Measurements from ENCODE around the gene METTL24.
"Not testable (repeated sequence)": the region's sequence is repeated elsewhere in the genome, so short reads cannot be mapped to it uniquely, and the experiment has no call there.

METTL24 gene

DNA sequence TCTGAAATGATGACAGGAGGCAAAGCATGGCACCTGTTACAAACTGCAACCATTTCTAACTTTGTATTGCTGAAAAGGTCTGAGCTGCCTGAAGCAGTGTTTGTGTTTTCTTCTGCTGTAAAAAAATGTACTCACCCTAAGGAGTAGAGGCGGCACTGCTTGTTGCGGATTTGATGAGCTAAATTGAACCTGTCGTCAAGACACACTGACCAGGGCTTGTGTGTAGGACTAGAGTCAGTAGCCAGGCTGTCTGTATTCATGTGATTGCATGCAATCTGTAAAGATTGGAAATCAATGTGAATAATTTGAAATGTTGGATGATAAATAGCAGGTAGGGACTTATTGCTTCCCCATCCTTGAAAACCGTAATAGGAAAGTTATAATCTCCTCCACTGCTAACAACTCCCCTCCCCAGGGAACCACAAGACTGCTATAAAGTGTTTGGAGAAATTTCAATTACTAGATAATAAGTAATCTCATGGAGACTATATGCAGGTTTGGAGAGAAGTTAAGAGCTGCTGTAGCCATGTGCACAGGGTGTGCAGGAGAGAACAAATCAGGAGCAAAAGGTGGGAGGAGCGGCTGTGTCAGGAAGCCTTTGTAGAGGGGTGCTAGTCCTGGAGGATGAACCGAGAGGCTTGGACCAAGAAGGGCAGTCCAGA, 42.8 kb downstream of the METTL24 start:
- no peak for DNase-seq (ENCODE audit: low read depth)

DNA sequence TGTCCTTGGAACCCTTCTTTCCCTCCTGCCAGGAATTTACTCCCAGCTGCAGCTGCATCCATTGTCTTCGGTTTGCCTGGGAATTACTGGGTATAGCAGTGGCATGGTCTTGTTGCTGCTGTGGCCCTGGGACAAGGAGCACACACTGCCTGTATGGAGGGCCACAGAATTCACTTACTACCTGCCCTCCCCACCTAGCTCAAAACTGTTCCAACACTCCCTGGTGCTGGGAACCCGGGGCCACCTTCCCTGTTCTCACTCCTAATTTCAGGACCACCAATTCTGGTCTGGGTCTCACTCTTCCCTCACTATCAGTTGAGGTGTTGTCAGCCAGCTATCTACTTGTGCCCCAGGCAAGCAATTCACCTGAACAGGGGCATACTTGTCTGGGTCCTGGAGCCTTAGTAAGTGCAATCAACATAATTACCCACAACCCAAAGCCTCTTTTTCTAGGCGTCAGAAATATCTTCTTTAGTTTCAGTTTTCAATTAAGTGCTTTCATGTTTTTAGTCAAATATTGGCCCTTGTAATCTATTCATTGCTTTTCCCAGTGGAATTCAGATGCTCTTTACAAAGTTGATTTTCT, 47.2 kb downstream of the METTL24 start:
- DNase-seq (ENCODE audit: low read depth) = no peak

DNA sequence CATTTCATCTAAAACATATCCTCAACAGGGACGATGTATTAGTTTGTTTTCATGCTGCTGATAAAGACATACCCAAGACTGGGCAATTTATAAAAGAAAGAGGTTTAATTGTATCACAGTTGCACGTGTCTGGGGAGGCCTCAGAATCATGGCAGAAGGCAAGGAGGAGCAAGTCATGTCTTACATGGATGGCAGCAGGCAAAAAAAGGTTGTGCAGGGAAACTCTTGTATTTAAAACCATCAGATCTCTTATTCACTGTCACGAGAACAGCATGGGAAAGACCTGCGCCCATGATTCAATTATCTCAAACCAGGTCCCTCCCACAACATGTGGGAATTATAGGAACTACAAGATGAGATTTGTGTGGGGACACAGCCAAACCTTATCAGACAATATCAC, 48.7 kb downstream of the METTL24 start:
- DNase-seq (ENCODE audit: low read depth) = not testable (repeated sequence)

DNA sequence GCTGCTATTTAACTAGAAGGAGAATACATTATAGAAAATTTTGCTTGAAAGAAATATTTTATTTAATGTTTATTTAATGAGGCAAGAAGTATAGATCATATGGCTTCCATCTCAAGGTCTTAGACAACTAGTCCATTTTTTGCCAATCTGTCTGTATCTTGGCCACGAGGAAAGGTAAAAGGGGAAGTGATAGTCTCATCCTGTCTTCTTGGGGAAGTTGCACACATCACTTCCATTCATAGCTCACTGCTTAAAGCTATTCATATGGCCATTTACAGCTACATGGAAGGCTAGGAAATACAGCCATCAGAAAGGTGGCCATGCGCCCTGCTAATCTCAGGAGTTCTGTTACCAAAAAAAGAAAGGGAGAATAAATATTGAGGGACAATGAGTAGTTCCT, 50.8 kb downstream of the METTL24 start:
- no peak for DNase-seq (ENCODE audit: low read depth)

DNA sequence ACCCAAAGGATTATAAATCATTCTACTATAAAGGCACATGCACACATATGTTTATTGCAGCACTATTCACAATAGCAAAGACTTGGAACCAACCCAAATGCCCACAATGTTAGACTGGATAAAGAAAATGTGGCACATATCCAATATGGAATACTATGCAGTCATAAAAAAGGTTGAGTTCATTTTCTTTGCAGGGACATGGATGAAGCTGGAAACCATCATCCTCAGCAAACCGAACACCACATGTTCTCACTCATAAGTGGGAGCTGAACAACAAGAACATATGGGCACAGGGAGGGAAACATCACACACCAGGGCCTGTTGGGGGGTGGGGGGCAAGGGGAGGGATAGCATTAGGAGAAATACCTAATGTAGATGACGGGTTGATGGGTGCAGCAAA, 52.3 kb downstream of the METTL24 start:
- DNase-seq (ENCODE audit: low read depth) = not testable (repeated sequence)

DNA sequence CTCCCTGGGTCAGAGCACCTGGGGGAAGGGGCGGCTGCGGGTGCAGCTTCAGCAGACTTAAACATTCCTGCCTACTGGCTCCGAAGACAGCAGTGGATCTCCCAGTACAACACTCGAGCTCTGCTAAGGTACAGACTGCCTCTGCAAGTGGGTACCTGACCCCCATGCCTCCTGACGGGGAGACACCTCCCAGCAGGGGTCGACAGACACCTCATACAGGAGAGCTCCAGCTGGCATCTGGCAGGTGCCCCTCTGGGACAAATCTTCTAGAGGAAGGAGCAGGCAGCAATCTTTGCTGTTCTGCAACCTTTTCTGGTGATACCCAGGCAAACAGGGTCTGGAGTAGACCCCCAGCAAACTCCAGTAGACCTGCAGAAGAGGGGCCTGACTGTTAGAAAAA, 54.5 kb downstream of the METTL24 start:
- DNase-seq (ENCODE audit: low read depth) = not testable (repeated sequence)

DNA sequence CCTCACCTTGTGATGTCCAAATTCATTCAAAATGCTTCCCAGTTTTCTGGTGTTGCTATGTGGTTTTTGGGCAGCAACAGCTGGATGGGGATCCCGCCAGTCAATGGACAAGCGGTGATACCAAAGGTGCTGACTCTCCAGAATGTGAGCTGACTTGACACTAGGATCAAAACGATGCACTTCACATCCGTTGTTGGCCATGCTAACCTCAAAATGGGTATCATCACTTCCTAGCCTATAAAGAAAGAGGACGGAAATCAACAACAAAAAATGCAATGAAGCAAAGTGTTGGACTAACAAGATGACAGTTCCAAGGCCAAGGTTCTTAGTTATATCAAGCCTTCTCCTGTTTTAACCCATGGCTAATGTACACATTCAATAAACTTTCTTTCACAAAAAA, 59.2 kb downstream of the METTL24 start:
- no peak for DNase-seq (ENCODE audit: low read depth)

DNA sequence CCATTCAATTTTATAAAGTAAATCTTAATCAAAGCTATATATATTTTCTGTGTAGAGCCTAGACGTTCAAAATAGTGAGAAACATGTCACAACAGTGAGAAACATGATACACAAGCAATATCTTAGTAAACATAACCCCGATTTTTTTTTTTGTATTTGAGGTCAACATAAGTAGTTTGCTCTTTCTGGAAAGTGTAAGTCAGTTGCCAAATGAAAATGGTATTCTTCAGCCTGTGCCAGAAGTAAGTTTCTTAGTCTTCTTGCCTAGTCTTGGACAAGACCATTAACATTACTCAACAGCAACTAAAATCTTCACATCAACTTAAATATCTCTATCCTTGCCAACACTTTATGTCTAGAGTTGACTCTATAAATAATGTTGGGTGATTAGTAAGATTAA, 59.7 kb downstream of the METTL24 start:
- no peak for DNase-seq (ENCODE audit: low read depth)

DNA sequence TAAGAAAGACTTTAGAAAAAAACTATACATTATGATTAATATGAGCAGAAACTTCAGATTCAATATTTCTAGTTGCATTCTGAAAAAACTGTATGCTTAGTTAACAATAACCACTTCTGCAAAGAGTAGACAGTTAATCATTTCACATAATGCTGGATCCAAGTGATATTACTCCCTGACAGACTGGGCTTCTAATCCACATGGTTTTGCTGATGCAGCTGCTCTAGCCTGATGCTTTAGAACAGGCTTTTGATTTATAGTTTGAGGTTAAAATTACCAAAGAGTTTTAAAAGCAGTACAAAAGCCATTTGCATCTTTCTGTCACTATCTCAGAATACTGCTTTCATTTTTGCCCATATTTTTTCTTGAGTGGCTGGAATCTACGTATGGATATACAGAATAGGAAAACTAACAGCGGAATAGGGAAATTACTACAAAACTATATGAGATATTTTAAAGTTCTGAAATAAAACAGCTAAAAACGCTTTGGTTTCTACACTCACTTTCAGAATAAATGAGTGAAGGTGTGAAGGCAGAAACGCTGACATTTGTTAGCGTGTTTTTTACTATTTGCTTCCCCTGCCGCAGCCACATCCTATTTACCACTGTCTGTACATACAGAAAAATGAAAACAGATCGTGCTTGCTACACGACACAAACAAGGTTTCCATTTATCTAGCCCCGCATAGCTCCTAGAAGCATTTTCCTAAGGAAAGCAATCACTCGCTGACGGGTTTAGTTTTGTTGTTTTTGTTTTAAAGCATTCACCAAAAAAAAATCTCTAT, 61.7 kb downstream of the METTL24 start:
- no peak for DNase-seq (ENCODE audit: low read depth)

DNA sequence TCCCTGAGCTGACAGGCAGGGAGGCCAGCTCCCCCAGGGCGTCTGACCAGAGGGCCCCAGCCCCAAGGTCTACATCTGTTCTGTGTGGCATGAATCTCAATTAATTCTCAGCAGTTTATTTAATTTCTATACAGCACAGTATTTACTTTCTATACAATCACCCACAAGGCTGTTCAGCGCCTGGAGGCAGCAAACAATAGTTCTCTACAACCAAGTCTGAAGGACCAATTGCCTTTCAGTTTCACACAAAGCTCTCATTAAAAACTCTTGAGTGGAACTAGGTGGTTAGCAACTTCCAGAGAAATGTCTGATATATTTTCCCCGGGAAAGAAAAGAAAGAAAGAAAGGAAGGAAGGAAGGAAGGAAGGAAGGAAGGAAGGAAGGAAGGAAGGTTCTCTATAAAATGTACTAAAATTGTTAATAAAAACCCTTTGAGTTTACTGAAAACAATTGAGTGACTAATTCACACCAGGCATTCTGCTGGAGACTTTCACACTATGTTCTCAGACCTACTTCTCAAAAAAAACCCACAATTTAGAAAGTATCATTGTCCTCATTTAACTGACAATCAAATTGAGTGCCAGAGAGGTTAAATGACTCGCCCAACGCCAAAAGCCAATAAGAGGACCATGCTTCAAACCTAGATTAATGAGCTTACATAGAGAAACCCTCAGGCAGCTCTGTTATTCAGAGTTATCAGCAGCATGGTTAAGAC, 62.5 kb downstream of the METTL24 start:
- no peak for DNase-seq (ENCODE audit: low read depth)

DNA sequence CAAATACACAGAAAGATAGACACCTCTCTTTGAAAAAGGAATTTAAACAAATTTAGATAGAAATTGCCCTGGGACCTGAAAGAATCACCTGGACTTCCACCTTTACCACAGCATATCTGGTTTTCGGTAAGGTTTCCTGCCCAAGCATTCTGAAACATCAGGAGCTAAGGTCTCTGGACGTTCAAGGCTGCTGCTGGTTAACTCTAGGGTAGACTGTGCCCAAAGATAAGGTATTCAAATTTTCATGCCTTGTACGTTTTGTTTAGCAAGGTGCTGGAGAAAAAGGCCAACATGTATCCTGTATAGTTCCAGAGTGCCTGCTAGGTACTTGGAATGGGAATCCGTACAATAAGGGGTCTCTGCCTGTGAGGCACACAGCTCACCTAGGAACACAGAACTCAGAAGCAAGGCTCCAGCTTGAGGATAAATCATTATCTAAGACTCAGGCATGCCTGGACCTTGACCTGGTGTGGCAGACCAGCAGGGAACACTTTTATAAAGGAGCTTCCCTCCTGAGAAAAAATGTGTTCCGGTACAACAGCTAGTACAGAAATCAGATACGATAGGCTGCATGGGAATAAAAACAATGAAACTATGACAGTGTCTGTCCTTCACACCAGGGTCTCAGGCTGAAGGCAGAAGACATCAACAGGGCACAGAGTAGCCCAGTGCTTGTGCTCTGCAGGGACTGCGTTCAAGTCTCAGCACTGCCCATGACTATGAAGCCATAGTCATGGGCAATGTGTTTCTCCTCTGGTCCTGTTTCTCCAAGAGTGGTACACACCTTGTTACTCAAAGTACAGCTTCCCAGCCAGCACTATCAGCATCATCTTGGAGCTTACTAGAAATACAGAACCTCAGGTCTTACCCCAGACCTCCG, 70.4 kb downstream of the METTL24 start:
- no peak for DNase-seq (ENCODE audit: low read depth)

DNA sequence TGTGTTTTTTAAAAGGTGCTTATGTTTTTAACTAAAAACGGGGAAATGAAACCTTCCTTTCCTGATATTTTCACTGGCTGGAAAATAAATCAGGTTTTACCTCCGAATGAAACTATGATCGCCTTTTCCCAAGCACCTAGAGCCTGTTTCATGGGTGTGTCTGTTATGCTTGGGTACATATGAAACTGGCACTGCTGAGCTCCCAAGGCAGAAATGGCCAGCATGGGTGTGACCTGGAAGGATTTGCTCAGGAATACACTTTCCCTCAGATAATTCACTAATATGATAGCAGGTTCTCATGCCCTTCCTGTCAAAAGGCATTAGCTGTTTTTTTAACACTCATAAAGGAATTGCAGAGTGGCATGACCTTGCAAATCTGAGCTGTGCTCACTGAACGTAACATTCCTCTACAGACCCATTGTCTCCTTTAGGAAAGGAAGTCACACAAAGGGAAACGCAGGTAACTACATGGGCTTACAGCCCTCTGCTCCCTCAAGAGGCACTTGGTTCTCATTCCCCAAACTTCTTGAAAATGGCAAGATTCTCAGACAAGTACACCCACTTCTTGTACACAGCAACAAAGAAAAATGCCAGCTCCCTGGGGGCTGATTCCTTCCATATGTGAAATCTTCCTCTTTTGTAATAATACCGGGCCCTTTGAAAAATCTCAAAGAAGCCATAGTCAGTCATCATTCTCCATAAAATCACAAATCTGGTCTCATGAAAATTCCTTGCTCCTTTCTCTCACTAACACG, 72.7 kb downstream of the METTL24 start:
- DNase-seq (ENCODE audit: low read depth) = no peak

DNA sequence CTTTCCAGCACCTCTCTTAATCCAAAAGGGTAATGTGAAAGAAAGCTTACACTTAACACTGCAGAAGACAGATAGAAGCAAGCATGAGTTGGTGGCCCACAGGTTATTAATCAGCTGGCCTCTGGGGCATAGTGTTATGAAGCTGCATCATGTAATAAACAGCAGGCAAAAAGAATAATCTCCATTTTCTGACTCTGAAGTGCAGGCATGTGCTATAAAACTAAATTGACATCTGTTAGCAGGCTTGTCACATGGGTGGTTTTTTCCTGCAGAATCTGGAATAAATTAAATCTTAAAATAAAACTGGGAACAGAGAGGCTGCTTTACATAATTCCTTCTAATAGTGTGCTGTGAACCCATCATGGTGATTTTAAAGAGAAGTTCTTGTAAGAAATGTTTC, 73.3 kb downstream of the METTL24 start:
- no peak for DNase-seq (ENCODE audit: low read depth)

DNA sequence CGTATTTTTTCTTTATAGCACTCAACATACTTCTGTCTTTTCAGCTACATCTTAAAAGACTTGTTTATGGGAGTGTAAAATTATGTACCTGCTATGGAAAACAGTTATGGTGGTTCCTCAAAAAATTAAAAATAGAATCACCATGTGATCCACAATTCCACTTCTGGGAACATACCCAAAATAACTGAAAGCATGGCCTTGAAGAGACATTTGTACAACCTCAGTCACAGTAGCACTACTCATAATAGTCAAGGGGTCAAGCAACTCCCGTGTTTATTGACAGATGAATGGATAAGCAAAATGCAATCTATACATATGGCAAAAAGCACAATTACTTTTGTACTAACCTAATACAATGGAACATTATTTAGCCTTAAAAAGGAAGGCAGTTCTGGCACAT, 74.5 kb downstream of the METTL24 start:
- DNase-seq (ENCODE audit: low read depth) = no peak

DNA sequence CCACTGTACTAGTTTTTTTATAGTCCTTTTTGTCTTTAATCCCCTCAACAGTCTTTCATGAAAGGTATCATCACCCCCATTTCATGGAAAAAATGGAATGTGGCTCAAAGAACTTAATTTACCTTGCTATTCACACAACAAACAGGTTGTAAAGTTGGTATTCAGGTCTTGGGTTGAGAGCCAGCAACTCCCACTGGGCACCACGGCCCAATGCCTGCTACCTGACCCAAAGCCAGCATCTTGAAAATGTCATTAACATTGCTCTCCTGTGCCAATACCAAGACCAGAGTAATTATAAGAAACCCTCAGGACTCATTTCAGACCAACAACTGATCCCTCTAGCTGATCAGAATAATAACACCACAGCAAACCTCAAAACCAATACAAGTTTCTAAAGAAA, 75.7 kb downstream of the METTL24 start:
- no peak for DNase-seq (ENCODE audit: low read depth)

DNA sequence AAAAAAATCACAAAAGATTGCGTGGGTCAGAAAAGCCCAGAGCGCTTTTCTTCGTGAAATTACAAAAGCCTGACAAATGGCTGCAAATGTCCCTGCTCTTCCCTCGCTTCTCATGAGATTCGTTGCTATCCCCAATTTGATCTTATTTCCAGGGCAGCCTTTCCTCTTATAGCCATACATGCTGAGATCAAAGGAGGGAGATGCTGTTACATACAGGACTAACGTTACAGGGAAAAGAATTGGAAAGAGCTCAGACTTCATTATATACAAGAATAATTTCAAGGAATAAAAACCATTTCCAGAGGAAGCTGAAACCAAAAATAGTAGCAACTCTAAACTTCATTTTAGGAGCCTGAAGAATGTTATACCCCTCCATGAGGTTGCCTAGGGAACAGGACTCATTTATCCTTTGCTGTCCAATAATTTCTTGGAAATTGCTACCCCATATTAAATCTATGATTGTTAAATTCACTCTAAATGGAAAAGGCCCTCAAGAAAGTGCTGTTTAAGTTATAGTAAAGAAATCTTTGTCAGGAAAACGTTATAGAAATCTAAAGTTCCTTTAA, 81.0 kb downstream of the METTL24 start:
- no peak for DNase-seq (ENCODE audit: low read depth)

DNA sequence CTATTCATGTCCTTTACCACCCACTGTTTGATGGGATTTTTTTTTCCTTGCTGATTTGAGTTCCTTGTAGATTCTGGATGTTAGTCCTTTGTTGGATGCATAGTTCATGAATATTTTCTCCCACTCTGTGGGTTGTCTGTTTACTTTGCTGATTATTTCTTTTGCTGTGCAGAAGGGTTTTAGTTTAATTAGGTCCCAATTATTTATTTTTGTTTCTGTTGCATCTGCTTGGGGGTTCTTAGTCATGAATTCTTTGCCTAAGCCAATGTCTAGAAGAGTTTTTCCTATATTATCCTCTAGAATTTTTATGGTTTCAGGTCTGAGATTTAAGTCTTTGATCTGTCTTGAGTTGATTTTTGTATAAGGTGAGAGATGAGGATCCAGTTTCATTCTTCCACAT, 85.4 kb downstream of the METTL24 start:
- not testable (repeated sequence) for DNase-seq (ENCODE audit: low read depth)

DNA sequence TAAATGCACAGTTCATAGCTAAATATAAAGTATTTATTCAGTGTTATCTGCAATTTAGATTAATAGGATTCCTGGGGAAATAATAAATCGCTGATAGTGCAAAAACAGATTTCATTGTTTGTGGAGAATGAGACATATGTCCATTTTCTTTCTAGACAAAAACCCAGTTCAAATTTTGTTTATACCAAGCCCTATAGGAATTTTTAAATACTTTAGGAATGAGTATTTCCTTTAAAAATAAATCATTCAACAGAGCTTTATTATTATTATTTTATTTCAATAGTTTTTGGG, 86.5 kb downstream of the METTL24 start:
- no peak for DNase-seq (ENCODE audit: low read depth)

DNA sequence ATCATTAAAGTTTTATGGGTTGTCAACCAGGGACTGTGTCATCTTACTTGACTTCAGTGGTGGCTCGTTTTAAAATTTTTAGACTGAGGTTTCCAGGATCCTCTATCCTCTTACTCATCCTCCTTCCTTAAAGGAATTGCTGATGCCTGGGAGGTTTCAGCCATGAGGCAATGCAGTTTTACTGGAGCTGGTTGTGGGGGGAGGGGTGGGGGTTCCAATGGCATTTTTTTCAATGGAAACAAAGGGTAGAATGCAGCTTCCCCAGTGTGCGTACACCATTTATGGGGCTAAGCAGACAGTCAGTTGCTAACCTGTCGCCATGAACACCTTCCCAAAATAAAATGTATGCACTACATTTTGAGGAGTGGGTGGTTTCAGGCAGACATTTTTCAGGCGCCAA, 88.0 kb downstream of the METTL24 start:
- no peak for DNase-seq (ENCODE audit: low read depth)

DNA sequence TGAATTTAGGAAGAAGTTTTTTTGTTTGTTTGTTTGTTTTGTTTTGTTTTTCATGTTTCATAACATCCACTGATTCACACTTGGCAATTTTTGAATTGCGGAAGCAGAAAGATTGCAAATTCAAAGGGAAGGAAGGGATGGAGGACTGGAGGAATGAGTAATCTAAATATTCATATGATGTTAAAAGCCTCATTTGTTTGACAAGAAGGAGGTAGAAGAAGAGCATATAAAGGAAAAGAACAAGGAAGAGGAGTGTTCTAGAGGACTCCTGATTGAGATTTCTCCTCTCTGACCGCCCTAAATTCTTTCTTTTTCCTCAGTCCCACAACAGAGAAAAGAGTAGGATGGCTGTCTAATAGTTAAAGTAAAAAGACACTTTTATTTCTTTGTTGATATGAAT, 88.5 kb downstream of the METTL24 start:
- no peak for DNase-seq (ENCODE audit: low read depth)

DNA sequence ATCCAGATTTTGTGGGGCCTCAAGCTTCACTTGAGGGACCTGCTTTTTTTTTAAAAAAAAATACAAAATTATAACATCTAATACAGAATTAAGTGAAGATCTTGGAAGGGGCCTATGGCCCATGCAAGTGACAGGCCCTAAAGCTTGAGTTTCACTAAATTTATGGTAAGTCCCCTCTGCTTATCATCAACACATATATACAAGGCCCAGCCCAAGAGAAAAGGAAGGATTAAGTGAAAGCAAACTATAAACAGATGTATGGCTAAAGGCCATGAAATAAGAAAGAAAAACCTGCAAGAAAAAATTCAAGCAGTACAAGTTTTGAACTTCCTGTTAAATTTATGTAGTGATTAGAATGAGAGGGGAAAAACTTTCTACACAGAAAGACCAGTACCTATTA, 91.2 kb downstream of the METTL24 start:
- DNase-seq (ENCODE audit: low read depth) = no peak
